K562 (cell line): ENCODE results near the gene C15orf62. TPM values are rescaled to one million over a fixed set of nuclear protein-coding genes. Genes with fewer than 3 reads are reported as not detected.

Experiments used
- ATAC-seq: fragments of 200-7000 bp; cut with Tn5 transposase; 3 replicates; pipeline ENCODE4 v1.9.1; 2020; ENCODE audit warnings: moderate library complexity
- BruUV-seq: library from RNA; stranded (reverse); fragments of 400-500 nt; replicated peaks from 2 replicates; lab custom pipeline; 2021; lab: Mats Ljungman, UMichigan
- CTCF ChIA-PET: fragments of 300-600 bp; formaldehyde crosslinking; extraction: SDS; loops from one replicate; lab custom pipeline; 2021; ENCODE audit warnings: low intra/inter-chr PET ratio; lab: Yijun Ruan, JAX
- POLR2A ChIA-PET: fragments of 300-600, 350-650 bp; sonication (Branson Sonifier 250); formaldehyde crosslinking; extraction: SDS; loops from one replicate; lab custom pipeline; 2021; ENCODE audit warnings: antibody characterized with exemption, inconsistent platforms; lab: Yijun Ruan, JAX
- DNase-seq, 4 experiments: peaks; one replicate each; pipeline versions ENCODE4 v3.0.0 to v3.0.0-alpha.2; 2011 to 2018; ENCODE audit warnings: low spot score in 3 of 4, mixed read lengths in 3 of 4; ENCODE audit errors: extremely low read depth in 1 of 4
- FAIRE-seq: peaks from 2 replicates; lab custom pipeline; 2011; peaks lifted over from hg19 to GRCh38; lab: Jason Lieb, UNC
- H2AFZ ChIP-seq: 2 replicates; pipeline ENCODE4 v1.6.0; 2011; ENCODE audit warnings: low read depth, low read length, control low read depth, inconsistent platforms
- H3K27ac ChIP-seq: fragments of 200-600 bp; 3 replicates; pipeline ENCODE4 v1.8.0; 2011; ENCODE audit warnings: low read depth, mild to moderate bottlenecking, control low read depth, inconsistent platforms, low read length, moderate library complexity, mixed read lengths; ENCODE audit errors: extremely low read depth
- H3K27me3 ChIP-seq, 2 experiments: fragments of 300-600 bp in 1 of 2; 2 replicates in 1 of 2; 3 replicates in 1 of 2; pipeline versions ENCODE4 v1.6.0 to v1.8.0; 2011; ENCODE audit warnings: inconsistent platforms in 2 of 2, low read length in 2 of 2, mild to moderate bottlenecking in 1 of 2, mixed read lengths in 1 of 2, moderate library complexity in 1 of 2; ENCODE audit not compliant: control insufficient read depth in 2 of 2, insufficient read depth in 2 of 2
- H3K36me3 ChIP-seq: fragments of 300-600 bp; 3 replicates; pipeline ENCODE4 v1.8.0; 2011; ENCODE audit warnings: mild to moderate bottlenecking, low read length, inconsistent platforms; ENCODE audit not compliant: control insufficient read depth, insufficient read depth
- H3K4me1 ChIP-seq, 2 experiments: fragments of 200-600 bp in 1 of 2; replicated peaks in 1 of 2; 2 replicates in 1 of 2; 3 replicates in 1 of 2; pipeline versions ENCODE4 v1.5.1 to v1.8.0; 2011; ENCODE audit warnings: inconsistent platforms in 2 of 2, low read length in 2 of 2, mild to moderate bottlenecking in 1 of 2, mixed read lengths in 1 of 2, moderate library complexity in 1 of 2; ENCODE audit not compliant: control insufficient read depth in 2 of 2, insufficient read depth in 2 of 2
- H3K4me2 ChIP-seq: 2 replicates; pipeline ENCODE4 v1.6.1; 2011; ENCODE audit warnings: low read length, control low read depth, inconsistent platforms, mixed read lengths; ENCODE audit not compliant: insufficient read depth
- H3K4me3 ChIP-seq: fragments of 200-600 bp; sonication (generic), shearing (Covaris generic); 2 replicates; pipeline ENCODE4 v1.5.1; 2016; ENCODE audit warnings: control low read depth, inconsistent platforms
- H3K79me2 ChIP-seq: fragments of 200-600 bp; 3 replicates; pipeline ENCODE4 v1.8.0; 2011; ENCODE audit warnings: low read length, inconsistent platforms; ENCODE audit not compliant: control insufficient read depth, insufficient read depth
- H3K9ac ChIP-seq, 2 experiments: 2 replicates each; pipeline versions ENCODE4 v1.6.0 to v1.6.1; 2011; ENCODE audit warnings: low read depth in 2 of 2, low read length in 2 of 2, control low read depth in 1 of 2, inconsistent platforms in 1 of 2, mild to moderate bottlenecking in 1 of 2, mixed read lengths in 1 of 2; ENCODE audit not compliant: insufficient read depth in 1 of 2
- H3K9me1 ChIP-seq: one replicate; pipeline ENCODE4 v1.6.0; 2011; ENCODE audit warnings: inconsistent platforms, mild to moderate bottlenecking, low read length, moderate library complexity; ENCODE audit not compliant: control insufficient read depth, insufficient read depth
- H3K9me3 ChIP-seq: replicated peaks from 2 replicates; pipeline ENCODE4 v1.5.1; 2011; ENCODE audit warnings: low read depth, low read length, inconsistent platforms; ENCODE audit not compliant: control insufficient read depth, insufficient read depth
- H4K20me1 ChIP-seq: replicated peaks from 2 replicates; pipeline ENCODE4 v1.6.1; 2011; ENCODE audit warnings: low read length, inconsistent platforms, mixed read lengths; ENCODE audit not compliant: control insufficient read depth, insufficient read depth
- AFF1 ChIP-seq, 2 experiments: fragments of 450-650 bp; IDR thresholded peaks; 2 replicates each; pipeline ENCODE4 v1.6.1; 2018; ENCODE audit warnings: mild to moderate bottlenecking in 2 of 2, low read depth in 1 of 2; ENCODE audit not compliant: partially characterized antibody in 2 of 2
- CAMTA2 ChIP-seq: fragments of 250-450 bp; sonication (Bioruptor Pico); conservative IDR thresholded peaks from 2 replicates; pipeline ENCODE4 v1.5.1; 2022
- CUX1 ChIP-seq: fragments of 200-800 bp; sonication (Bioruptor generic); IDR thresholded peaks from 2 replicates; pipeline ENCODE4 v1.6.1; 2016; ENCODE audit warnings: missing genetic modification characterization, missing compliant biosample characterization
- ESRRA ChIP-seq: fragments of 450-650 bp; IDR thresholded peaks from 2 replicates; pipeline ENCODE4 v1.6.1; 2014; ENCODE audit warnings: low read depth, mild to moderate bottlenecking, moderate library complexity, borderline replicate concordance
- ETS1 ChIP-seq: conservative IDR thresholded peaks from 2 replicates; pipeline ENCODE4 v1.6.1; 2011; ENCODE audit warnings: low read depth, mild to moderate bottlenecking, low read length; ENCODE audit not compliant: control insufficient read depth
- L3MBTL2 ChIP-seq: fragments of 450-650 bp; IDR thresholded peaks from 2 replicates; pipeline ENCODE4 v1.6.1; 2016; ENCODE audit warnings: mild to moderate bottlenecking, moderate library complexity
- XRCC4 ChIP-seq: IDR thresholded peaks from one replicate; pipeline ENCODE4 v1.6.1; 2011; ENCODE audit not compliant: insufficient read depth, insufficient read length; ENCODE audit errors: extremely low read depth
- ZNF395 ChIP-seq: fragments of 200-800 bp; sonication (Bioruptor generic); IDR thresholded peaks from 2 replicates; pipeline ENCODE4 v1.6.1; 2017; ENCODE audit warnings: missing genetic modification characterization, missing compliant biosample characterization
- ZNF583 ChIP-seq: fragments of 250-450 bp; sonication (Bioruptor Pico); IDR thresholded peaks from 2 replicates; pipeline ENCODE4 v1.4.0; 2020
- WGBS: fragments of 100-300 bp; shearing (Covaris generic); methylation state at CpG from one replicate; pipeline ENCODE4 v1.1.6; 2016; ENCODE audit warnings: low coverage, mixed read lengths; ENCODE audit not compliant: insufficient coverage; ENCODE audit errors: missing lambda C conversion rate; 5-methylcytosine and 5-hydroxymethylcytosine counted together
- in situ Hi-C: fragments of 300-500 bp; cut with MboI; formaldehyde crosslinking; loops from 4 replicates; pipeline ENCODE4 v1.15.0; 2018; ENCODE audit warnings: inconsistent platforms, mixed read lengths
- intact Hi-C: fragments of 100-400 bp; cut with micrococcal nuclease; formaldehyde crosslinking; loops from 2 replicates; pipeline ENCODE4 v1.14.2; 2022
- polyA plus RNA-seq, 8 experiments: library from polyadenylated mRNA; depleted of rRNA in 4 of 8; stranded (reverse) in 5 of 8; unstranded in 3 of 8; fragments of >200 nt; fragmentation: Nextera tagmentation in 2 of 8; fragmentation: Illumina TruSeq in 1 of 8; extraction: Ambion mirVana in 2 of 8; extraction: Trizol in 1 of 8; gene quantifications; 2 replicates each; pipeline versions ENCODE4 v1.2.1 to v1.2.3, GENCODE V29; 2011 to 2014; ENCODE audit warnings: inconsistent platforms in 1 of 8, missing spikeins in 1 of 8
- total RNA-seq, 7 experiments: library from RNA; depleted of rRNA in 6 of 7; stranded (reverse); fragments of >200 nt in 6 of 7; fragmentation: Illumina TruSeq in 2 of 7; extraction: Trizol in 2 of 7; gene quantifications; 2 replicates each; pipeline versions ENCODE4 v1.2.1 to v1.2.3, GENCODE V29; 2011 to 2021; ENCODE audit warnings: low replicate concordance in 1 of 7

The C15orf62 gene
- total and polyA plus RNA-seq, 9 of the 15 experiments (the other 6 are each of a cell fraction or from before 2014, with no cell fraction given) = 0.01 to 0.76 (median 0.30) TPM; not detected in 1

- Histone ChIP-seq H2AFZ (no peak overlapping the region), H3K27me3 (no peaks in the 10 kb centered on the region), H4K20me1 (no peaks in the 10 kb centered on the region; the same call in 1 of the 2 replicates), H3K9me1 (no peaks in the 10 kb centered on the region), H3K36me3 (peaks cover 51% of the 10 kb centered on the region; the same call in 2 of the 3 replicates), H3K4me3 (no peak overlapping the region), H3K9ac (0 out of 4 replicates have a peak overlapping the region, but pooled peaks of 1 of the 2 experiments have one; percentile 5), H3K4me2 (no peak overlapping the region), H3K4me1 (peaks cover 10 to 42% of the 10 kb centered on the region in 2 experiments; a peak in 4 of 5 replicates), H3K27ac (no peak overlapping the region), H3K9me3 (no peaks in the 10 kb centered on the region), H3K79me2 (no peaks in the 10 kb centered on the region)
- BruUV-seq = no TSS peak
- ChIA-PET POLR2A (interaction anchor here (0.6 to 1.0 kb wide), 2 partner anchors 11 to 15 kb away, joined by 3 read pairs; no protein-coding TSS in a partner anchor), CTCF (no interaction called here)
- intact Hi-C loops = no loop called here
- ATAC-seq (no peak), FAIRE-seq (no peak), DNase-seq (no peak)
- in situ Hi-C loops = no loop called here
- 68% methylated on average over 5 of the region's 5 CpGs for WGBS
- TF ChIP-seq CAMTA2 (CRISPR knock-in tag) = no peak
- TF ChIP-seq ETS1 = no peak
- no peak for TF ChIP-seq ZNF583 (CRISPR knock-in tag)
- TF ChIP-seq ESRRA = no peak
- TF ChIP-seq ZNF395 (CRISPR knock-in tag) = no peak
- TF ChIP-seq AFF1 (IDR thresholded peaks at IDR 0.05; ENCODE audit: low read depth in 1 of 2, partially characterized antibody in 2 of 2) = no peak
- TF ChIP-seq L3MBTL2 = no peak
- no peak for TF ChIP-seq CUX1 (CRISPR knock-in tag)
- no peak for TF ChIP-seq XRCC4
These were observed 1.5 kb downstream of the C15orf62 start for GRCh38 chr15:40771242-40771641.
